Activated CD8-positive, alpha-beta memory T cell treated with anti-CD3 and anti-CD28 coated beads, Interleukin-2, amount 50 U/mL, for 48 hours (primary cell): ENCODE results near the gene PCDHGA6.
A peak's percentile ranks its signal among the peaks of the same experiment; 100 is the strongest.
"Not testable (repeated sequence)": the region's sequence is repeated elsewhere in the genome, so short reads cannot be mapped to it uniquely, and the experiment has no call there.

Experiments
- DNase-seq: peaks from one replicate; pipeline ENCODE4 v3.0.0-alpha.2; 2020

The PCDHGA6 gene

GRCh38 chr5:141394401-141395187, 20.9 kb downstream of the PCDHGA6 start:
- not testable (repeated sequence) for DNase-seq

GRCh38 chr5:141397756-141398551, 24.3 kb downstream of the PCDHGA6 start, which contains the start of gene PCDHGB5:
Gene PCDHGB5 (plus strand): TSS chr5:141397947. CDS start chr5:141398128, 181 bp downstream.
- not testable (repeated sequence) for DNase-seq

- no peak for DNase-seq
These were observed 24.9 kb downstream of the PCDHGA6 start for GRCh38 chr5:141398608-141399007.

- no peak for DNase-seq
These were observed 26.0 kb downstream of the PCDHGA6 start for GRCh38 chr5:141399555-141400258.

- no peak for DNase-seq
These were observed 29.0 kb downstream of the PCDHGA6 start, which contains the start of gene PCDHGA9 for GRCh38 chr5:141402553-141403243. Gene PCDHGA9 (plus strand): TSS chr5:141402778. CDS start chr5:141402953, 175 bp downstream.

- no peak for DNase-seq
These were observed 29.7 kb downstream of the PCDHGA6 start for GRCh38 chr5:141403387-141403786.

- DNase-seq: peak; percentile 76
These were observed 34.3 kb downstream of the PCDHGA6 start, which contains the start of gene PCDHGB6 for GRCh38 chr5:141407790-141408505. Gene PCDHGB6 (plus strand): TSS chr5:141408021. CDS start chr5:141408203, 182 bp downstream.

GRCh38 chr5:141409598-141410306, 36.1 kb downstream of the PCDHGA6 start:
- DNase-seq: no peak

GRCh38 chr5:141411575-141411974, 37.9 kb downstream of the PCDHGA6 start:
- no peak for DNase-seq

GRCh38 chr5:141412854-141413539, 39.3 kb downstream of the PCDHGA6 start, which contains the start of gene PCDHGA10:
Gene PCDHGA10 (plus strand): TSS chr5:141412987. CDS start chr5:141413176, 189 bp downstream.
- DNase-seq: no peak

- DNase-seq: no peak
These were observed 39.9 kb downstream of the PCDHGA6 start for GRCh38 chr5:141413540-141414069.

GRCh38 chr5:141414548-141415274, 41.0 kb downstream of the PCDHGA6 start:
- not testable (repeated sequence) for DNase-seq

- not testable (repeated sequence) for DNase-seq
These were observed 41.6 kb downstream of the PCDHGA6 start for GRCh38 chr5:141415275-141415618.

GRCh38 chr5:141417494-141418172, 43.9 kb downstream of the PCDHGA6 start, which contains the start of gene PCDHGB7:
Gene PCDHGB7 (plus strand): TSS chr5:141417677. CDS start chr5:141417860, 183 bp downstream.
- peak; percentile 78 for DNase-seq

- no peak for DNase-seq
These were observed 45.6 kb downstream of the PCDHGA6 start for GRCh38 chr5:141419074-141419880.

GRCh38 chr5:141420855-141421488, 47.3 kb downstream of the PCDHGA6 start, which contains the start of gene PCDHGA11:
Gene PCDHGA11 (plus strand): TSS chr5:141421051. CDS start chr5:141421228, 177 bp downstream.
- no peak for DNase-seq

- DNase-seq: no peak
These were observed 47.8 kb downstream of the PCDHGA6 start for GRCh38 chr5:141421489-141421855.
